H1 (cell line): Measurements from ENCODE around the gene ULK1. TPM values are rescaled to one million over a fixed set of nuclear protein-coding genes. Genes with fewer than 3 reads are reported as not detected.

Experiments
- CTCF ChIA-PET: fragments of 300-600 bp; sonication (Branson Sonifier 250); formaldehyde crosslinking; loops from one replicate; lab custom pipeline; 2021; ENCODE audit not compliant: partially characterized antibody; lab: Charles Lee
- POLR2A ChIA-PET: fragments of 300-600 bp; sonication (Branson Sonifier 250); formaldehyde crosslinking; loops from one replicate; lab custom pipeline; 2021; ENCODE audit warnings: inconsistent platforms; ENCODE audit not compliant: partially characterized antibody; lab: Charles Lee
- DNase-seq, 2 experiments: peaks; one replicate each; pipeline versions ENCODE4 v3.0.0 to v3.0.0-alpha.2; 2010 to 2022; ENCODE audit warnings: low spot score in 2 of 2, low read depth in 1 of 2, mixed read lengths in 1 of 2
- FAIRE-seq: peaks from 2 replicates; lab custom pipeline; 2011; peaks lifted over from hg19 to GRCh38; lab: Jason Lieb, UNC
- H2AFZ ChIP-seq: 2 replicates; pipeline ENCODE4 v1.8.1; 2012; ENCODE audit warnings: low read length, inconsistent platforms
- H2AK5ac ChIP-seq: 2 replicates; pipeline ENCODE4 v1.6.1; 2013; ENCODE audit warnings: low read depth, low read length
- H2BK120ac ChIP-seq: replicated peaks from 2 replicates; pipeline ENCODE3; 2013; ENCODE audit warnings: low read depth, low read length, inconsistent platforms
- H2BK12ac ChIP-seq: 2 replicates; pipeline ENCODE4 v1.6.1; 2013; ENCODE audit warnings: low read depth, low read length
- H2BK15ac ChIP-seq: 2 replicates; pipeline ENCODE4 v1.6.1; 2013; ENCODE audit warnings: low read length
- H2BK20ac ChIP-seq: 2 replicates; pipeline ENCODE4 v1.6.1; 2013; ENCODE audit warnings: low read length
- H2BK5ac ChIP-seq: 2 replicates; pipeline ENCODE4 v1.6.1; 2013; ENCODE audit warnings: low read depth, low read length
- H3K14ac ChIP-seq: 2 replicates; pipeline ENCODE4 v1.6.1; 2013; ENCODE audit warnings: inconsistent platforms; ENCODE audit not compliant: insufficient read length
- H3K18ac ChIP-seq: 2 replicates; pipeline ENCODE4 v1.6.1; 2013; ENCODE audit warnings: low read length; ENCODE audit errors: extremely low read depth
- H3K23ac ChIP-seq: 2 replicates; pipeline ENCODE4 v1.6.1; 2013; ENCODE audit warnings: inconsistent platforms; ENCODE audit not compliant: insufficient read length
- H3K23me2 ChIP-seq: 2 replicates; pipeline ENCODE4 v1.6.1; 2013; ENCODE audit warnings: low read depth, low read length
- H3K27ac ChIP-seq: 2 replicates; pipeline ENCODE4 v1.6.1; 2011; ENCODE audit warnings: low read depth, low read length, inconsistent platforms
- H3K27me3 ChIP-seq, 4 experiments: replicated peaks in 1 of 4; 1 replicate in 1 of 4; 2 replicates in 3 of 4; pipeline versions ENCODE4 v1.6.1 to v1.8.1; 2011 to 2013; ENCODE audit warnings: low read length in 3 of 4, mild to moderate bottlenecking in 3 of 4, inconsistent platforms in 2 of 4, mixed read lengths in 2 of 4, moderate library complexity in 1 of 4; ENCODE audit not compliant: control insufficient read depth in 3 of 4, insufficient read depth in 3 of 4; ENCODE audit errors: extremely low read depth in 1 of 4
- H3K36me3 ChIP-seq, 4 experiments: 2 replicates each; pipeline versions ENCODE4 v1.6.1 to v1.8.1; 2011 to 2013; ENCODE audit warnings: mild to moderate bottlenecking in 4 of 4, low read length in 3 of 4, moderate library complexity in 2 of 4, control low read depth in 1 of 4, inconsistent platforms in 1 of 4; ENCODE audit not compliant: insufficient read depth in 4 of 4, control insufficient read depth in 2 of 4
- H3K4ac ChIP-seq: replicated peaks from 2 replicates; pipeline ENCODE3; 2013; ENCODE audit warnings: low read length, low read depth, mixed read lengths, inconsistent platforms; ENCODE audit not compliant: insufficient read length
- H3K4me1 ChIP-seq, 4 experiments: replicated peaks in 1 of 4; 1 replicate in 1 of 4; 2 replicates in 3 of 4; pipeline versions ENCODE4 v1.6.1 to v1.8.1; 2011 to 2013; ENCODE audit warnings: low read length in 3 of 4, inconsistent platforms in 2 of 4, mixed read lengths in 1 of 4; ENCODE audit not compliant: insufficient read depth in 4 of 4, control insufficient read depth in 3 of 4
- H3K4me2 ChIP-seq, 2 experiments: 2 replicates each; pipeline versions ENCODE4 v1.6.1 to v1.8.1; 2011 to 2013; ENCODE audit warnings: low read depth in 2 of 2, low read length in 2 of 2, control low read depth in 1 of 2, inconsistent platforms in 1 of 2, mild to moderate bottlenecking in 1 of 2; ENCODE audit not compliant: insufficient read depth in 1 of 2
- H3K4me3 ChIP-seq, 4 experiments: fragments of 200-600, 300-600 bp in 1 of 4; sonication (generic), shearing (Covaris generic), sonication (Bioruptor Twin) in 1 of 4; 2 replicates each; pipeline versions ENCODE4 v1.5.1 to v1.8.1; 2011 to 2016; ENCODE audit warnings: low read length in 4 of 4, low read depth in 3 of 4, control low read depth in 2 of 4, inconsistent platforms in 2 of 4, mild to moderate bottlenecking in 2 of 4, mixed read lengths in 1 of 4, moderate library complexity in 1 of 4; ENCODE audit not compliant: insufficient read depth in 2 of 4; ENCODE audit errors: extremely low read depth in 1 of 4
- H3K56ac ChIP-seq: replicated peaks from 2 replicates; pipeline ENCODE3; 2013; ENCODE audit warnings: low read depth, mild to moderate bottlenecking, mixed read lengths, low read length, inconsistent platforms; ENCODE audit not compliant: insufficient read length
- H3K79me1 ChIP-seq: 2 replicates; pipeline ENCODE4 v1.6.1; 2013; ENCODE audit warnings: low read depth, low read length, control low read depth
- H3K79me2 ChIP-seq, 2 experiments: 2 replicates each; pipeline versions ENCODE4 v1.6.1 to v1.8.1; 2012 to 2013; ENCODE audit warnings: low read length in 2 of 2, mild to moderate bottlenecking in 2 of 2, inconsistent platforms in 1 of 2; ENCODE audit not compliant: insufficient read depth in 2 of 2, control insufficient read depth in 1 of 2
- H3K9ac ChIP-seq, 4 experiments: replicated peaks in 1 of 4; 1 replicate in 1 of 4; 2 replicates in 3 of 4; pipeline versions ENCODE4 v1.6.1 to v1.8.1; 2011 to 2013; ENCODE audit warnings: low read depth in 3 of 4, low read length in 3 of 4, control low read depth in 2 of 4, mild to moderate bottlenecking in 2 of 4, moderate library complexity in 2 of 4, inconsistent platforms in 1 of 4; ENCODE audit errors: extremely low read depth in 1 of 4
- H3K9me3 ChIP-seq, 2 experiments: 2 replicates each; pipeline versions ENCODE4 v1.6.1 to v1.8.1; 2012 to 2013; ENCODE audit warnings: mild to moderate bottlenecking in 2 of 2, moderate library complexity in 2 of 2, control low read depth in 1 of 2, inconsistent platforms in 1 of 2, low read depth in 1 of 2, low read length in 1 of 2, mixed read lengths in 1 of 2; ENCODE audit not compliant: insufficient read depth in 2 of 2
- H4K20me1 ChIP-seq, 2 experiments: replicated peaks in 1 of 2; 2 replicates each; pipeline versions ENCODE3 to v1.8.1; 2011 to 2013; ENCODE audit warnings: inconsistent platforms in 2 of 2, low read length in 2 of 2, mild to moderate bottlenecking in 1 of 2; ENCODE audit not compliant: insufficient read depth in 2 of 2, control insufficient read depth in 1 of 2
- H4K5ac ChIP-seq: 2 replicates; pipeline ENCODE4 v1.6.1; 2013; ENCODE audit warnings: low read length, low read depth, mixed read lengths, inconsistent platforms; ENCODE audit not compliant: insufficient read length
- H4K8ac ChIP-seq: 2 replicates; pipeline ENCODE4 v1.8.0; 2013; ENCODE audit warnings: mild to moderate bottlenecking, moderate library complexity, low read length, inconsistent platforms; ENCODE audit not compliant: insufficient read depth; ENCODE audit errors: extremely low read depth
- H4K91ac ChIP-seq: replicated peaks from 2 replicates; pipeline ENCODE3; 2013; ENCODE audit warnings: low read length, mixed read lengths, inconsistent platforms; ENCODE audit not compliant: insufficient read length
- BRCA1 ChIP-seq: IDR thresholded peaks from 2 replicates; pipeline ENCODE4 v1.6.1; 2012; ENCODE audit warnings: low read depth, low read length, improper control_type of control experiment
- CBX5 ChIP-seq: fragments of 300-800, 300-1000 bp; sonication (generic); IDR thresholded peaks from 2 replicates; pipeline ENCODE4 v1.7.1; 2016; ENCODE audit warnings: antibody characterized with exemption, low read length, low read depth
- CBX8 ChIP-seq: fragments of 300-800, 300-1000 bp; sonication (generic); IDR thresholded peaks from 2 replicates; pipeline ENCODE4 v1.7.1; 2016; ENCODE audit warnings: low read depth, low read length, borderline replicate concordance
- CEBPB ChIP-seq: IDR thresholded peaks from 2 replicates; pipeline ENCODE4 v1.6.1; 2012; ENCODE audit warnings: low read depth, low read length
- CHD2 ChIP-seq: IDR thresholded peaks from 2 replicates; pipeline ENCODE4 v1.6.1; 2012; ENCODE audit warnings: low read length, improper control_type of control experiment
- CTBP2 ChIP-seq: IDR thresholded peaks from 2 replicates; pipeline ENCODE4 v1.7.0; 2011; ENCODE audit warnings: borderline replicate concordance, mild to moderate bottlenecking, moderate library complexity, mixed read lengths, low read length; ENCODE audit not compliant: insufficient read depth, insufficient read length
- EZH2 ChIP-seq: fragments of 200-600 bp; sonication (generic); IDR thresholded peaks from 2 replicates; pipeline ENCODE4 v1.7.1; 2012; ENCODE audit warnings: low read depth, mild to moderate bottlenecking, moderate library complexity, low read length, inconsistent platforms; ENCODE audit not compliant: severe bottlenecking
- POU5F1 ChIP-seq: IDR thresholded peaks from 2 replicates; pipeline ENCODE4 v1.6.1; 2011; ENCODE audit warnings: low read depth, mild to moderate bottlenecking, low read length, moderate library complexity
- TEAD4 ChIP-seq: IDR thresholded peaks from 2 replicates; pipeline ENCODE4 v1.6.1; 2012; ENCODE audit warnings: low read depth, low read length, inconsistent platforms, mixed read lengths
- WGBS, 2 experiments: shearing (Covaris generic) in 1 of 2; methylation state at CpG; one replicate each; pipeline versions ENCODE4 v1.1.6 to v1.1.7; 2013 to 2015; ENCODE audit warnings: low lambda C conversion rate in 2 of 2, mixed read lengths in 2 of 2, inconsistent platforms in 1 of 2, low coverage in 1 of 2, missing lambda C conversion rate in 1 of 2; ENCODE audit not compliant: insufficient replicate concordance in 2 of 2, insufficient coverage in 1 of 2, insufficient read length in 1 of 2; ENCODE audit errors: extremely low coverage in 1 of 2, missing lambda C conversion rate in 1 of 2; 5-methylcytosine and 5-hydroxymethylcytosine counted together
- polyA plus RNA-seq, 7 experiments: library from polyadenylated mRNA; depleted of rRNA in 3 of 7; stranded (reverse) in 5 of 7; unstranded in 2 of 7; fragments of >200 nt in 5 of 7; fragments of 200-250 nt in 2 of 7; gene quantifications; 1 replicate in 5 of 7; 2 replicates in 1 of 7; 4 replicates in 1 of 7; pipeline versions ENCODE4 v1.2.1 to v1.2.3, GENCODE V29; 2011 to 2013; ENCODE audit warnings: missing spikeins in 2 of 7, mixed read lengths in 2 of 7
- total RNA-seq: library from RNA; stranded (reverse); fragmentation: NEBNext Ultra II Directional; extraction: Animal tissue kit (Norgen Biotek cat#: 25700); gene quantifications from 2 replicates; pipeline ENCODE4 v1.2.1, GENCODE V29; 2021
- TF ChIP-seq, protein P1 (sequence below): IDR thresholded peaks from 2 replicates; pipeline ENCODE4 v1.6.1; 2012; ENCODE audit warnings: inconsistent platforms

Gene ULK1
- total and polyA plus RNA-seq, 2 of the 8 experiments (the other 6 are each of a cell fraction or from before 2014, with no cell fraction given), result 13.0 to 44.1 TPM

DNA sequence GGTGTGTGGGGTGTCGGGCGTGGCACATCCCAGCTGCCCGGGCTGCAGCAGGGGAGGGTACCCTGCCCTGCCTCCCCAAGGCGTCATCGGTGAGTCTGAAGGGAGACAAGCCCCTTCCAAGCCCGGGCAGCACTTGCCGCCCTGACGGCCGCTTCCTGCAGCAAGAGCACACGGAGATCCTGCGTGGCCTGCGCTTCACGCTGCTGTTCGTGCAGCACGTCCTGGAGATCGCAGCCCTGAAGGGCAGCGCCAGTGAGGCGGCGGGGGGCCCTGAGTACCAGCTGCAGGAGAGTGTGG is 24.6 kb downstream of the ULK1 start:
- Histone ChIP-seq H2AFZ (no peak overlapping the region), H3K4ac (no peak overlapping the region), H2BK120ac (no peak overlapping the region), H2BK12ac (no peak overlapping the region), H3K36me3 (peaks cover 9 to 47% (median 27%) of the 10 kb centered on the region in 4 experiments), H3K79me1 (no peaks in the 10 kb centered on the region), H2BK20ac (no peak overlapping the region), H3K4me1 (no peaks in the 10 kb centered on the region), H3K27ac (no peak overlapping the region), H4K8ac (no peak overlapping the region), H3K4me3 (no peak overlapping the region), H3K14ac (no peak overlapping the region), H2BK5ac (no peak overlapping the region), H4K5ac (no peak overlapping the region), H3K23ac (no peak overlapping the region), H4K91ac (no peak overlapping the region), H2BK15ac (no peak overlapping the region), H3K4me2 (no peak overlapping the region), H3K56ac (no peak overlapping the region), H3K23me2 (peaks cover 4% of the 10 kb centered on the region; the same call in 1 of the 2 replicates), H3K9ac (no peak overlapping the region), H4K20me1 (peaks cover 0 to 11% of the 10 kb centered on the region in 2 experiments), H3K18ac (no peak overlapping the region), H3K79me2 (no peaks in the 10 kb centered on the region), H3K9me3 (no peaks in the 10 kb centered on the region), H3K27me3 (no peaks in the 10 kb centered on the region), H2AK5ac (no peak overlapping the region)
- ChIA-PET CTCF (interaction anchor here (0.6 to 1.1 kb wide), 2 partner anchors 93 to 184 kb away, joined by 3 to 4 read pairs; no protein-coding TSS in a partner anchor), POLR2A (interaction anchor here (1.8 to 4.8 kb wide), 3 partner anchors 9 to 65 kb away, joined by 4 to 33 read pairs (median 27); partner anchors contain the start of gene PUS1)
- WGBS, 2 experiments, result 86% methylated on average over 7 of the region's 19 CpGs; no CpG with 5 or more reads in 1 of the 2 experiments
- no peak for DNase-seq
- no peak for FAIRE-seq
- TF ChIP-seq CHD2, result no peak
- no peak for TF ChIP-seq POU5F1
- TF ChIP-seq CBX8, result no peak
- no peak for TF ChIP-seq EZH2
- no peak for TF ChIP-seq CEBPB
- no peak for TF ChIP-seq CTBP2
- no peak for TF ChIP-seq TEAD4
- TF ChIP-seq, protein P1, sequence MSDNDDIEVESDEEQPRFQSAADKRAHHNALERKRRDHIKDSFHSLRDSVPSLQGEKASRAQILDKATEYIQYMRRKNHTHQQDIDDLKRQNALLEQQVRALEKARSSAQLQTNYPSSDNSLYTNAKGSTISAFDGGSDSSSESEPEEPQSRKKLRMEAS, result no peak
- no peak for TF ChIP-seq CBX5
- TF ChIP-seq BRCA1, result no peak
